H1 (cell line): ENCODE measurements around the gene SLC19A1. TPM values are rescaled to one million over a fixed set of nuclear protein-coding genes. Genes with fewer than 3 reads are reported as not detected.
A peak's percentile ranks its signal among the peaks of the same experiment; 100 is the strongest.

Source experiments
- CTCF ChIA-PET: fragments of 300-600 bp; sonication (Branson Sonifier 250); formaldehyde crosslinking; loops from one replicate; lab custom pipeline; 2021; ENCODE audit not compliant: partially characterized antibody; lab: Charles Lee
- POLR2A ChIA-PET: fragments of 300-600 bp; sonication (Branson Sonifier 250); formaldehyde crosslinking; loops from one replicate; lab custom pipeline; 2021; ENCODE audit warnings: inconsistent platforms; ENCODE audit not compliant: partially characterized antibody; lab: Charles Lee
- DNase-seq, 2 experiments: peaks; one replicate each; pipeline versions ENCODE4 v3.0.0 to v3.0.0-alpha.2; 2010 to 2022; ENCODE audit warnings: low spot score in 2 of 2, low read depth in 1 of 2, mixed read lengths in 1 of 2
- FAIRE-seq: peaks from 2 replicates; lab custom pipeline; 2011; peaks lifted over from hg19 to GRCh38; lab: Jason Lieb, UNC
- H2AFZ ChIP-seq: 2 replicates; pipeline ENCODE4 v1.8.1; 2012; ENCODE audit warnings: low read length, inconsistent platforms
- H2AK5ac ChIP-seq: 2 replicates; pipeline ENCODE4 v1.6.1; 2013; ENCODE audit warnings: low read depth, low read length
- H2BK120ac ChIP-seq: replicated peaks from 2 replicates; pipeline ENCODE3; 2013; ENCODE audit warnings: low read depth, low read length, inconsistent platforms
- H2BK12ac ChIP-seq: 2 replicates; pipeline ENCODE4 v1.6.1; 2013; ENCODE audit warnings: low read depth, low read length
- H2BK15ac ChIP-seq: 2 replicates; pipeline ENCODE4 v1.6.1; 2013; ENCODE audit warnings: low read length
- H2BK20ac ChIP-seq: 2 replicates; pipeline ENCODE4 v1.6.1; 2013; ENCODE audit warnings: low read length
- H2BK5ac ChIP-seq: 2 replicates; pipeline ENCODE4 v1.6.1; 2013; ENCODE audit warnings: low read depth, low read length
- H3K14ac ChIP-seq: 2 replicates; pipeline ENCODE4 v1.6.1; 2013; ENCODE audit warnings: inconsistent platforms; ENCODE audit not compliant: insufficient read length
- H3K18ac ChIP-seq: 2 replicates; pipeline ENCODE4 v1.6.1; 2013; ENCODE audit warnings: low read length; ENCODE audit errors: extremely low read depth
- H3K23ac ChIP-seq: 2 replicates; pipeline ENCODE4 v1.6.1; 2013; ENCODE audit warnings: inconsistent platforms; ENCODE audit not compliant: insufficient read length
- H3K23me2 ChIP-seq: 2 replicates; pipeline ENCODE4 v1.6.1; 2013; ENCODE audit warnings: low read depth, low read length
- H3K27ac ChIP-seq: 2 replicates; pipeline ENCODE4 v1.6.1; 2011; ENCODE audit warnings: low read depth, low read length, inconsistent platforms
- H3K27me3 ChIP-seq, 4 experiments: replicated peaks in 1 of 4; 1 replicate in 1 of 4; 2 replicates in 3 of 4; pipeline versions ENCODE4 v1.6.1 to v1.8.1; 2011 to 2013; ENCODE audit warnings: low read length in 3 of 4, mild to moderate bottlenecking in 3 of 4, inconsistent platforms in 2 of 4, mixed read lengths in 2 of 4, moderate library complexity in 1 of 4; ENCODE audit not compliant: control insufficient read depth in 3 of 4, insufficient read depth in 3 of 4; ENCODE audit errors: extremely low read depth in 1 of 4
- H3K36me3 ChIP-seq, 4 experiments: 2 replicates each; pipeline versions ENCODE4 v1.6.1 to v1.8.1; 2011 to 2013; ENCODE audit warnings: mild to moderate bottlenecking in 4 of 4, low read length in 3 of 4, moderate library complexity in 2 of 4, control low read depth in 1 of 4, inconsistent platforms in 1 of 4; ENCODE audit not compliant: insufficient read depth in 4 of 4, control insufficient read depth in 2 of 4
- H3K4ac ChIP-seq: replicated peaks from 2 replicates; pipeline ENCODE3; 2013; ENCODE audit warnings: low read length, low read depth, mixed read lengths, inconsistent platforms; ENCODE audit not compliant: insufficient read length
- H3K4me1 ChIP-seq, 4 experiments: replicated peaks in 1 of 4; 1 replicate in 1 of 4; 2 replicates in 3 of 4; pipeline versions ENCODE4 v1.6.1 to v1.8.1; 2011 to 2013; ENCODE audit warnings: low read length in 3 of 4, inconsistent platforms in 2 of 4, mixed read lengths in 1 of 4; ENCODE audit not compliant: insufficient read depth in 4 of 4, control insufficient read depth in 3 of 4
- H3K4me2 ChIP-seq, 2 experiments: 2 replicates each; pipeline versions ENCODE4 v1.6.1 to v1.8.1; 2011 to 2013; ENCODE audit warnings: low read depth in 2 of 2, low read length in 2 of 2, control low read depth in 1 of 2, inconsistent platforms in 1 of 2, mild to moderate bottlenecking in 1 of 2; ENCODE audit not compliant: insufficient read depth in 1 of 2
- H3K4me3 ChIP-seq, 4 experiments: fragments of 200-600, 300-600 bp in 1 of 4; sonication (generic), shearing (Covaris generic), sonication (Bioruptor Twin) in 1 of 4; 2 replicates each; pipeline versions ENCODE4 v1.5.1 to v1.8.1; 2011 to 2016; ENCODE audit warnings: low read length in 4 of 4, low read depth in 3 of 4, control low read depth in 2 of 4, inconsistent platforms in 2 of 4, mild to moderate bottlenecking in 2 of 4, mixed read lengths in 1 of 4, moderate library complexity in 1 of 4; ENCODE audit not compliant: insufficient read depth in 2 of 4; ENCODE audit errors: extremely low read depth in 1 of 4
- H3K56ac ChIP-seq: replicated peaks from 2 replicates; pipeline ENCODE3; 2013; ENCODE audit warnings: low read depth, mild to moderate bottlenecking, mixed read lengths, low read length, inconsistent platforms; ENCODE audit not compliant: insufficient read length
- H3K79me1 ChIP-seq: 2 replicates; pipeline ENCODE4 v1.6.1; 2013; ENCODE audit warnings: low read depth, low read length, control low read depth
- H3K79me2 ChIP-seq, 2 experiments: 2 replicates each; pipeline versions ENCODE4 v1.6.1 to v1.8.1; 2012 to 2013; ENCODE audit warnings: low read length in 2 of 2, mild to moderate bottlenecking in 2 of 2, inconsistent platforms in 1 of 2; ENCODE audit not compliant: insufficient read depth in 2 of 2, control insufficient read depth in 1 of 2
- H3K9ac ChIP-seq, 4 experiments: replicated peaks in 1 of 4; 1 replicate in 1 of 4; 2 replicates in 3 of 4; pipeline versions ENCODE4 v1.6.1 to v1.8.1; 2011 to 2013; ENCODE audit warnings: low read depth in 3 of 4, low read length in 3 of 4, control low read depth in 2 of 4, mild to moderate bottlenecking in 2 of 4, moderate library complexity in 2 of 4, inconsistent platforms in 1 of 4; ENCODE audit errors: extremely low read depth in 1 of 4
- H3K9me3 ChIP-seq, 2 experiments: 2 replicates each; pipeline versions ENCODE4 v1.6.1 to v1.8.1; 2012 to 2013; ENCODE audit warnings: mild to moderate bottlenecking in 2 of 2, moderate library complexity in 2 of 2, control low read depth in 1 of 2, inconsistent platforms in 1 of 2, low read depth in 1 of 2, low read length in 1 of 2, mixed read lengths in 1 of 2; ENCODE audit not compliant: insufficient read depth in 2 of 2
- H4K20me1 ChIP-seq, 2 experiments: replicated peaks in 1 of 2; 2 replicates each; pipeline versions ENCODE3 to v1.8.1; 2011 to 2013; ENCODE audit warnings: inconsistent platforms in 2 of 2, low read length in 2 of 2, mild to moderate bottlenecking in 1 of 2; ENCODE audit not compliant: insufficient read depth in 2 of 2, control insufficient read depth in 1 of 2
- H4K5ac ChIP-seq: 2 replicates; pipeline ENCODE4 v1.6.1; 2013; ENCODE audit warnings: low read length, low read depth, mixed read lengths, inconsistent platforms; ENCODE audit not compliant: insufficient read length
- H4K8ac ChIP-seq: 2 replicates; pipeline ENCODE4 v1.8.0; 2013; ENCODE audit warnings: mild to moderate bottlenecking, moderate library complexity, low read length, inconsistent platforms; ENCODE audit not compliant: insufficient read depth; ENCODE audit errors: extremely low read depth
- H4K91ac ChIP-seq: replicated peaks from 2 replicates; pipeline ENCODE3; 2013; ENCODE audit warnings: low read length, mixed read lengths, inconsistent platforms; ENCODE audit not compliant: insufficient read length
- WGBS, 2 experiments: shearing (Covaris generic) in 1 of 2; methylation state at CpG; one replicate each; pipeline versions ENCODE4 v1.1.6 to v1.1.7; 2013 to 2015; ENCODE audit warnings: low lambda C conversion rate in 2 of 2, mixed read lengths in 2 of 2, inconsistent platforms in 1 of 2, low coverage in 1 of 2, missing lambda C conversion rate in 1 of 2; ENCODE audit not compliant: insufficient replicate concordance in 2 of 2, insufficient coverage in 1 of 2, insufficient read length in 1 of 2; ENCODE audit errors: extremely low coverage in 1 of 2, missing lambda C conversion rate in 1 of 2; 5-methylcytosine and 5-hydroxymethylcytosine counted together
- polyA plus RNA-seq, 7 experiments: library from polyadenylated mRNA; depleted of rRNA in 3 of 7; stranded (reverse) in 5 of 7; unstranded in 2 of 7; fragments of >200 nt in 5 of 7; fragments of 200-250 nt in 2 of 7; gene quantifications; 1 replicate in 5 of 7; 2 replicates in 1 of 7; 4 replicates in 1 of 7; pipeline versions ENCODE4 v1.2.1 to v1.2.3, GENCODE V29; 2011 to 2013; ENCODE audit warnings: missing spikeins in 2 of 7, mixed read lengths in 2 of 7
- total RNA-seq: library from RNA; stranded (reverse); fragmentation: NEBNext Ultra II Directional; extraction: Animal tissue kit (Norgen Biotek cat#: 25700); gene quantifications from 2 replicates; pipeline ENCODE4 v1.2.1, GENCODE V29; 2021

Gene SLC19A1
- total and polyA plus RNA-seq, 2 of the 8 experiments (the other 6 are each of a cell fraction or from before 2014, with no cell fraction given), result 31.6 to 43.8 TPM

GRCh38 chr21:45458281-45459170 is 83.7 kb downstream of the SLC19A1 start:
- Histone ChIP-seq H2AFZ (no peak overlapping the region), H3K79me1 (peaks cover 10% of the 10 kb centered on the region), H4K8ac (no peak overlapping the region; the same call in 1 of the 2 replicates), H2BK12ac (no peak overlapping the region), H3K79me2 (peaks cover 0 to 73% of the 10 kb centered on the region in 2 experiments; a peak in 3 of 4 replicates), H3K23ac (no peak overlapping the region), H2BK120ac (no peak overlapping the region), H3K27ac (no peak overlapping the region; the same call in 1 of the 2 replicates), H3K4me3 (no peak overlapping the region), H3K27me3 (no peaks in the 10 kb centered on the region), H2BK5ac (peak overlapping the region; percentile 39; the same call in 1 of the 2 replicates), H4K5ac (no peak overlapping the region), H4K20me1 (peaks cover 14 to 28% of the 10 kb centered on the region in 2 experiments), H3K36me3 (peaks cover 0 to 17% (median 0%) of the 10 kb centered on the region in 4 experiments; a peak in 3 of 8 replicates), H3K9ac (no peak overlapping the region), H2BK15ac (no peak overlapping the region), H3K4me1 (no peaks in the 10 kb centered on the region), H3K18ac (no peak overlapping the region), H2AK5ac (no peak overlapping the region), H3K4ac (no peak overlapping the region), H3K23me2 (no peaks in the 10 kb centered on the region), H3K4me2 (no peak overlapping the region), H4K91ac (no peak overlapping the region), H3K14ac (no peak overlapping the region), H2BK20ac (no peak overlapping the region), H3K56ac (no peak overlapping the region), H3K9me3 (no peaks in the 10 kb centered on the region; a peak in 2 of 4 replicates)
- FAIRE-seq (no peak), DNase-seq (no peak)
- ChIA-PET POLR2A (interaction anchor here (0.6 to 0.9 kb wide), 4 partner anchors 17 to 202 kb away, joined by 3 to 4 read pairs (median 3); no protein-coding TSS in a partner anchor), CTCF (interaction anchor here (0.8 to 2.1 kb wide), 7 partner anchors 8 to 165 kb away, joined by 3 to 6 read pairs (median 4); no protein-coding TSS in a partner anchor)
- WGBS, 2 experiments, result 92% methylated on average over 28 of the region's 30 CpGs; no CpG with 5 or more reads in 1 of the 2 experiments
